H1 (cell line): Measurements from ENCODE around the gene ANXA2. TPM values are rescaled to one million over a fixed set of nuclear protein-coding genes. Genes with fewer than 3 reads are reported as not detected.

ENCODE experiments used
- CTCF ChIA-PET: fragments of 300-600 bp; sonication (Branson Sonifier 250); formaldehyde crosslinking; loops from one replicate; lab custom pipeline; 2021; ENCODE audit not compliant: partially characterized antibody; lab: Charles Lee
- POLR2A ChIA-PET: fragments of 300-600 bp; sonication (Branson Sonifier 250); formaldehyde crosslinking; loops from one replicate; lab custom pipeline; 2021; ENCODE audit warnings: inconsistent platforms; ENCODE audit not compliant: partially characterized antibody; lab: Charles Lee
- DNase-seq, 2 experiments: peaks; one replicate each; pipeline versions ENCODE4 v3.0.0 to v3.0.0-alpha.2; 2010 to 2022; ENCODE audit warnings: low spot score in 2 of 2, low read depth in 1 of 2, mixed read lengths in 1 of 2
- FAIRE-seq: peaks from 2 replicates; lab custom pipeline; 2011; peaks lifted over from hg19 to GRCh38; lab: Jason Lieb, UNC
- H2AFZ ChIP-seq: 2 replicates; pipeline ENCODE4 v1.8.1; 2012; ENCODE audit warnings: low read length, inconsistent platforms
- H2AK5ac ChIP-seq: 2 replicates; pipeline ENCODE4 v1.6.1; 2013; ENCODE audit warnings: low read depth, low read length
- H2BK120ac ChIP-seq: replicated peaks from 2 replicates; pipeline ENCODE3; 2013; ENCODE audit warnings: low read depth, low read length, inconsistent platforms
- H2BK12ac ChIP-seq: 2 replicates; pipeline ENCODE4 v1.6.1; 2013; ENCODE audit warnings: low read depth, low read length
- H2BK15ac ChIP-seq: 2 replicates; pipeline ENCODE4 v1.6.1; 2013; ENCODE audit warnings: low read length
- H2BK20ac ChIP-seq: 2 replicates; pipeline ENCODE4 v1.6.1; 2013; ENCODE audit warnings: low read length
- H2BK5ac ChIP-seq: 2 replicates; pipeline ENCODE4 v1.6.1; 2013; ENCODE audit warnings: low read depth, low read length
- H3K14ac ChIP-seq: 2 replicates; pipeline ENCODE4 v1.6.1; 2013; ENCODE audit warnings: inconsistent platforms; ENCODE audit not compliant: insufficient read length
- H3K18ac ChIP-seq: 2 replicates; pipeline ENCODE4 v1.6.1; 2013; ENCODE audit warnings: low read length; ENCODE audit errors: extremely low read depth
- H3K23ac ChIP-seq: 2 replicates; pipeline ENCODE4 v1.6.1; 2013; ENCODE audit warnings: inconsistent platforms; ENCODE audit not compliant: insufficient read length
- H3K23me2 ChIP-seq: 2 replicates; pipeline ENCODE4 v1.6.1; 2013; ENCODE audit warnings: low read depth, low read length
- H3K27ac ChIP-seq: 2 replicates; pipeline ENCODE4 v1.6.1; 2011; ENCODE audit warnings: low read depth, low read length, inconsistent platforms
- H3K27me3 ChIP-seq, 4 experiments: replicated peaks in 1 of 4; 1 replicate in 1 of 4; 2 replicates in 3 of 4; pipeline versions ENCODE4 v1.6.1 to v1.8.1; 2011 to 2013; ENCODE audit warnings: low read length in 3 of 4, mild to moderate bottlenecking in 3 of 4, inconsistent platforms in 2 of 4, mixed read lengths in 2 of 4, moderate library complexity in 1 of 4; ENCODE audit not compliant: control insufficient read depth in 3 of 4, insufficient read depth in 3 of 4; ENCODE audit errors: extremely low read depth in 1 of 4
- H3K36me3 ChIP-seq, 4 experiments: 2 replicates each; pipeline versions ENCODE4 v1.6.1 to v1.8.1; 2011 to 2013; ENCODE audit warnings: mild to moderate bottlenecking in 4 of 4, low read length in 3 of 4, moderate library complexity in 2 of 4, control low read depth in 1 of 4, inconsistent platforms in 1 of 4; ENCODE audit not compliant: insufficient read depth in 4 of 4, control insufficient read depth in 2 of 4
- H3K4ac ChIP-seq: replicated peaks from 2 replicates; pipeline ENCODE3; 2013; ENCODE audit warnings: low read length, low read depth, mixed read lengths, inconsistent platforms; ENCODE audit not compliant: insufficient read length
- H3K4me1 ChIP-seq, 4 experiments: replicated peaks in 1 of 4; 1 replicate in 1 of 4; 2 replicates in 3 of 4; pipeline versions ENCODE4 v1.6.1 to v1.8.1; 2011 to 2013; ENCODE audit warnings: low read length in 3 of 4, inconsistent platforms in 2 of 4, mixed read lengths in 1 of 4; ENCODE audit not compliant: insufficient read depth in 4 of 4, control insufficient read depth in 3 of 4
- H3K4me2 ChIP-seq, 2 experiments: 2 replicates each; pipeline versions ENCODE4 v1.6.1 to v1.8.1; 2011 to 2013; ENCODE audit warnings: low read depth in 2 of 2, low read length in 2 of 2, control low read depth in 1 of 2, inconsistent platforms in 1 of 2, mild to moderate bottlenecking in 1 of 2; ENCODE audit not compliant: insufficient read depth in 1 of 2
- H3K4me3 ChIP-seq, 4 experiments: fragments of 200-600, 300-600 bp in 1 of 4; sonication (generic), shearing (Covaris generic), sonication (Bioruptor Twin) in 1 of 4; 2 replicates each; pipeline versions ENCODE4 v1.5.1 to v1.8.1; 2011 to 2016; ENCODE audit warnings: low read length in 4 of 4, low read depth in 3 of 4, control low read depth in 2 of 4, inconsistent platforms in 2 of 4, mild to moderate bottlenecking in 2 of 4, mixed read lengths in 1 of 4, moderate library complexity in 1 of 4; ENCODE audit not compliant: insufficient read depth in 2 of 4; ENCODE audit errors: extremely low read depth in 1 of 4
- H3K56ac ChIP-seq: replicated peaks from 2 replicates; pipeline ENCODE3; 2013; ENCODE audit warnings: low read depth, mild to moderate bottlenecking, mixed read lengths, low read length, inconsistent platforms; ENCODE audit not compliant: insufficient read length
- H3K79me1 ChIP-seq: 2 replicates; pipeline ENCODE4 v1.6.1; 2013; ENCODE audit warnings: low read depth, low read length, control low read depth
- H3K79me2 ChIP-seq, 2 experiments: 2 replicates each; pipeline versions ENCODE4 v1.6.1 to v1.8.1; 2012 to 2013; ENCODE audit warnings: low read length in 2 of 2, mild to moderate bottlenecking in 2 of 2, inconsistent platforms in 1 of 2; ENCODE audit not compliant: insufficient read depth in 2 of 2, control insufficient read depth in 1 of 2
- H3K9ac ChIP-seq, 4 experiments: replicated peaks in 1 of 4; 1 replicate in 1 of 4; 2 replicates in 3 of 4; pipeline versions ENCODE4 v1.6.1 to v1.8.1; 2011 to 2013; ENCODE audit warnings: low read depth in 3 of 4, low read length in 3 of 4, control low read depth in 2 of 4, mild to moderate bottlenecking in 2 of 4, moderate library complexity in 2 of 4, inconsistent platforms in 1 of 4; ENCODE audit errors: extremely low read depth in 1 of 4
- H3K9me3 ChIP-seq, 2 experiments: 2 replicates each; pipeline versions ENCODE4 v1.6.1 to v1.8.1; 2012 to 2013; ENCODE audit warnings: mild to moderate bottlenecking in 2 of 2, moderate library complexity in 2 of 2, control low read depth in 1 of 2, inconsistent platforms in 1 of 2, low read depth in 1 of 2, low read length in 1 of 2, mixed read lengths in 1 of 2; ENCODE audit not compliant: insufficient read depth in 2 of 2
- H4K20me1 ChIP-seq, 2 experiments: replicated peaks in 1 of 2; 2 replicates each; pipeline versions ENCODE3 to v1.8.1; 2011 to 2013; ENCODE audit warnings: inconsistent platforms in 2 of 2, low read length in 2 of 2, mild to moderate bottlenecking in 1 of 2; ENCODE audit not compliant: insufficient read depth in 2 of 2, control insufficient read depth in 1 of 2
- H4K5ac ChIP-seq: 2 replicates; pipeline ENCODE4 v1.6.1; 2013; ENCODE audit warnings: low read length, low read depth, mixed read lengths, inconsistent platforms; ENCODE audit not compliant: insufficient read length
- H4K8ac ChIP-seq: 2 replicates; pipeline ENCODE4 v1.8.0; 2013; ENCODE audit warnings: mild to moderate bottlenecking, moderate library complexity, low read length, inconsistent platforms; ENCODE audit not compliant: insufficient read depth; ENCODE audit errors: extremely low read depth
- H4K91ac ChIP-seq: replicated peaks from 2 replicates; pipeline ENCODE3; 2013; ENCODE audit warnings: low read length, mixed read lengths, inconsistent platforms; ENCODE audit not compliant: insufficient read length
- BCL11A ChIP-seq, 2 experiments: IDR thresholded peaks; one replicate each; pipeline ENCODE4 v1.6.1; 2011; ENCODE audit warnings: low read depth in 2 of 2, low read length in 2 of 2, mild to moderate bottlenecking in 2 of 2
- EZH2 ChIP-seq: fragments of 200-600 bp; sonication (generic); IDR thresholded peaks from 2 replicates; pipeline ENCODE4 v1.7.1; 2012; ENCODE audit warnings: low read depth, mild to moderate bottlenecking, moderate library complexity, low read length, inconsistent platforms; ENCODE audit not compliant: severe bottlenecking
- KDM5A ChIP-seq: fragments of 200-600 bp; IDR thresholded peaks from 2 replicates; pipeline ENCODE4 v1.7.1; 2012; ENCODE audit warnings: mild to moderate bottlenecking, low read length, inconsistent platforms, mixed read lengths
- RXRA ChIP-seq: IDR thresholded peaks from 2 replicates; pipeline ENCODE4 v1.6.1; 2011; ENCODE audit warnings: low read depth, mild to moderate bottlenecking, low read length, moderate library complexity; ENCODE audit not compliant: insufficient read depth
- SRF ChIP-seq: IDR thresholded peaks from 2 replicates; pipeline ENCODE4 v1.6.1; 2011; ENCODE audit warnings: mild to moderate bottlenecking, low read depth, low read length, moderate library complexity
- WGBS, 2 experiments: shearing (Covaris generic) in 1 of 2; methylation state at CpG; one replicate each; pipeline versions ENCODE4 v1.1.6 to v1.1.7; 2013 to 2015; ENCODE audit warnings: low lambda C conversion rate in 2 of 2, mixed read lengths in 2 of 2, inconsistent platforms in 1 of 2, low coverage in 1 of 2, missing lambda C conversion rate in 1 of 2; ENCODE audit not compliant: insufficient replicate concordance in 2 of 2, insufficient coverage in 1 of 2, insufficient read length in 1 of 2; ENCODE audit errors: extremely low coverage in 1 of 2, missing lambda C conversion rate in 1 of 2; 5-methylcytosine and 5-hydroxymethylcytosine counted together
- polyA plus RNA-seq, 7 experiments: library from polyadenylated mRNA; depleted of rRNA in 3 of 7; stranded (reverse) in 5 of 7; unstranded in 2 of 7; fragments of >200 nt in 5 of 7; fragments of 200-250 nt in 2 of 7; gene quantifications; 1 replicate in 5 of 7; 2 replicates in 1 of 7; 4 replicates in 1 of 7; pipeline versions ENCODE4 v1.2.1 to v1.2.3, GENCODE V29; 2011 to 2013; ENCODE audit warnings: missing spikeins in 2 of 7, mixed read lengths in 2 of 7
- total RNA-seq: library from RNA; stranded (reverse); fragmentation: NEBNext Ultra II Directional; extraction: Animal tissue kit (Norgen Biotek cat#: 25700); gene quantifications from 2 replicates; pipeline ENCODE4 v1.2.1, GENCODE V29; 2021

ANXA2 gene
- total and polyA plus RNA-seq, 2 of the 8 experiments (the other 6 are each of a cell fraction or from before 2014, with no cell fraction given) = 178 to 217 TPM

- DNase-seq = no peak
- TF ChIP-seq KDM5A (no peak), BCL11A (IDR thresholded peaks at IDR 0.05; ENCODE audit: low read depth in 2 of 2, low read length in 2 of 2) (no peak), EZH2 (no peak), RXRA (no peak), SRF (no peak)
- TF ChIP-seq, all 59 proteins: peak for 0
- H3K79me1 ChIP-seq = no peaks in the 10 kb centered on the region
- no peak overlapping the region for H3K9ac ChIP-seq
- no peaks in the 10 kb centered on the region for H3K9me3 ChIP-seq
- no peak overlapping the region for H3K23ac ChIP-seq
- no peak overlapping the region for H2BK5ac ChIP-seq
- H3K36me3 ChIP-seq = peaks cover 0 to 14% (median 0%) of the 10 kb centered on the region in 4 experiments; a peak in 1 of 8 replicates
- no peak overlapping the region for H3K56ac ChIP-seq
- no peak overlapping the region for H4K5ac ChIP-seq
- no peak overlapping the region for H3K4me2 ChIP-seq
- H4K20me1 ChIP-seq = no peaks in the 10 kb centered on the region
- H4K8ac ChIP-seq = no peak overlapping the region
- no peak overlapping the region for H3K4ac ChIP-seq
- CTCF ChIA-PET = interaction anchor here (0.8 kb wide), 1 partner anchor 14 kb away, joined by 3 read pairs; no protein-coding TSS in a partner anchor
- H2AK5ac ChIP-seq = no peak overlapping the region
- WGBS, 2 experiments = 68% methylated on average over 1 of the region's 1 CpG; no CpG with 5 or more reads in 1 of the 2 experiments
- no peak overlapping the region for H2BK120ac ChIP-seq
- H3K23me2 ChIP-seq = no peaks in the 10 kb centered on the region
- no peak overlapping the region for H2BK20ac ChIP-seq
- no peaks in the 10 kb centered on the region for H3K4me1 ChIP-seq
- no peaks in the 10 kb centered on the region for H3K79me2 ChIP-seq
- no peak overlapping the region for H2AFZ ChIP-seq
- no peak overlapping the region for H2BK12ac ChIP-seq
- no peaks in the 10 kb centered on the region for H3K27me3 ChIP-seq
- no peak overlapping the region for H4K91ac ChIP-seq
- no peak overlapping the region for H2BK15ac ChIP-seq
- H3K14ac ChIP-seq = no peak overlapping the region
- no peak overlapping the region for H3K4me3 ChIP-seq
- H3K18ac ChIP-seq = no peak overlapping the region
- FAIRE-seq = no peak
- H3K27ac ChIP-seq = no peak overlapping the region
- POLR2A ChIA-PET = no interaction called here
Observed at GRCh38 chr15:60424006-60424405, 26.2 kb upstream of the ANXA2 start.
